NCI-H69 (cell line): Measurements from ENCODE around the gene SNRK.

Experiments
- DNase-seq: peaks from one replicate; lab custom pipeline; 2025; lab: John Stamatoyannopoulos, UW

Gene SNRK

GRCh38 chr3:43372007-43372740, 85.8 kb downstream of the SNRK start:
- no peak for DNase-seq

- peak; percentile 42 for DNase-seq
Measured at GRCh38 chr3:43372809-43373559, 86.6 kb downstream of the SNRK start.

- DNase-seq: no peak
Measured at GRCh38 chr3:43373560-43373928, 87.2 kb downstream of the SNRK start.

GRCh38 chr3:43378066-43378935, 92.0 kb downstream of the SNRK start:
- DNase-seq: peak; percentile 42

- no peak for DNase-seq
Measured at GRCh38 chr3:43379343-43379742, 93.0 kb downstream of the SNRK start.

GRCh38 chr3:43388175-43388574, 101.8 kb downstream of the SNRK start:
- DNase-seq: no peak

- DNase-seq: no peak
Measured at GRCh38 chr3:43388915-43389314, 102.6 kb downstream of the SNRK start.

- DNase-seq: no peak
Measured at GRCh38 chr3:43389388-43390254, 103.3 kb downstream of the SNRK start.

GRCh38 chr3:43390255-43390588, 103.9 kb downstream of the SNRK start:
- DNase-seq: no peak

GRCh38 chr3:43391621-43392020, 105.3 kb downstream of the SNRK start:
- no peak for DNase-seq

GRCh38 chr3:43394041-43394554, 107.8 kb downstream of the SNRK start:
- no peak for DNase-seq

GRCh38 chr3:43399034-43399433, 112.7 kb downstream of the SNRK start:
- no peak for DNase-seq

GRCh38 chr3:43400167-43400566, 113.8 kb downstream of the SNRK start:
- DNase-seq: no peak
